Muscle layer of colon (tissue), 2 donors: ENCODE measurements around the gene TBC1D1.

Experiments used
- H3K27ac ChIP-seq: one replicate; pipeline ENCODE4 v1.7.0; 2013; ENCODE audit warnings: low read depth, mild to moderate bottlenecking, low read length, moderate library complexity
- H3K27me3 ChIP-seq, 2 donors: one replicate each; pipeline ENCODE4 v1.7.0; 2013; ENCODE audit warnings: low read length in 2 of 2, mild to moderate bottlenecking in 2 of 2; ENCODE audit not compliant: insufficient read depth in 2 of 2, control insufficient read depth in 1 of 2
- H3K36me3 ChIP-seq: one replicate; pipeline ENCODE4 v1.7.0; 2013; ENCODE audit warnings: mild to moderate bottlenecking, low read length; ENCODE audit not compliant: insufficient read depth
- H3K4me1 ChIP-seq: one replicate; pipeline ENCODE4 v1.7.0; 2013; ENCODE audit warnings: mild to moderate bottlenecking, low read length; ENCODE audit not compliant: insufficient read depth
- H3K4me3 ChIP-seq, 2 donors: one replicate each; pipeline ENCODE4 v1.7.0; 2013; ENCODE audit warnings: low read length in 2 of 2, low read depth in 1 of 2, mild to moderate bottlenecking in 1 of 2, moderate library complexity in 1 of 2
- H3K9ac ChIP-seq: one replicate; pipeline ENCODE4 v1.7.0; 2013; ENCODE audit warnings: low read length
- H3K9me3 ChIP-seq: one replicate; pipeline ENCODE4 v1.7.0; 2013; ENCODE audit warnings: mild to moderate bottlenecking, low read length
- donor health status: abdominal sarcoma.
- donor health status: Adenocarcinoma of cecum.

TBC1D1 gene

DNA sequence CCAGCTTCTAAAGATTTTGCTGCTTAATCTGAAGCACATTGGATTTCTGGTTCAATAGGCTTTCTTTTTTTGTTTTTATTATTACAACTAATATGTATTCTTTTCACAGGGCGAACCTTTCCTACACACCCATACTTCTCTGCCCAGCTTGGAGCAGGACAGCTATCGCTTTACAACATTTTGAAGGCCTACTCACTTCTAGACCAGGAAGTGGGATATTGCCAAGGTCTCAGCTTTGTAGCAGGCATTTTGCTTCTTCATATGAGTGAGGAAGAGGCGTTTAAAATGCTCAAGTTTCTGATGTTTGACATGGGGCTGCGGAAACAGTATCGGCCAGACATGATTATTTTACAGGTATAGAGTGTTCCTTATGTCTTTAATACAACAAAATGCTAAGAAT is 224.7 kb downstream of the TBC1D1 start:
- no peak overlapping the region for H3K27ac ChIP-seq
- H3K9ac ChIP-seq, result no peak overlapping the region
- H3K36me3 ChIP-seq, result peaks cover 29% of the 10 kb centered on the region
- H3K9me3 ChIP-seq, result no peaks in the 10 kb centered on the region
- H3K27me3 ChIP-seq, result no peaks in the 10 kb centered on the region
- H3K4me3 ChIP-seq, result no peak overlapping the region
- peaks cover 46% of the 10 kb centered on the region for H3K4me1 ChIP-seq

- peaks cover 37% of the 10 kb centered on the region for H3K4me1 ChIP-seq
- no peak overlapping the region for H3K9ac ChIP-seq
- H3K4me3 ChIP-seq, result no peak overlapping the region
- H3K36me3 ChIP-seq, result peaks cover 45% of the 10 kb centered on the region
- H3K27me3 ChIP-seq, result no peaks in the 10 kb centered on the region
- no peak overlapping the region for H3K27ac ChIP-seq
- no peaks in the 10 kb centered on the region for H3K9me3 ChIP-seq
Measured at GRCh38 chr4:38117591-38117990, 226.7 kb downstream of the TBC1D1 start.

DNA sequence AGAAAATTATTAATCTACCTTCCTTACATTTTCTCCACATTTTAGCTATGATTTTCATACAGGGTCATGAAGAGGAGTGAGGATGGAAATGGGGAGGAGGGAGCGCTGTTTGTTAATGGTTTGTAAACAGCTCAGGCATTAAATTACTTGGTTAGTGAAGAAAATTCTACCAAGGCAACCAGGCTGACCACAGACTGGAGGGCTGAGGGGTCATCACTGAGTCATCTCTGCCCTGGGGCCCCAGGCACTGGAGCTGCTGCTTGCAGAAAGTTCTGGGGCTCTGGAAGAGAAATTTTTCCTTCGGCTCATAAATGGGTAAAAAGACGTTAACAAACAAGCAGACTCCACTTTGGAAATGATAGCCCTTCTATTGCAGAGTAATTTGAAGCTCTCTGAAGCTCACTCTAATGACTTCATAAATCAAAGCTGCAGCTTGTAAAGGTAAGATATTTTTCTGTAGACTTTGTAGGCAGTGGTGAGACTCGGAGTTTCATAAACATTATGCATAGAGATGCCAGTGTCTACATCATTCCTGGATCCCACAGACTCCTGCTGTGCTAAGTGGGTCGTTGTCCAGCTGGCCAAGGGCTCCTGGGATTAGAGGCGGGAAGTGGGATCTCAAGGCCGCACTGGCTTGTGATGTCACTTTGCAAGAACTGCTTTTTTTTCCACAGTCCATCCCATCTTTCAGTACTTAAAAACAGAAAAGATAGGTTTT is 228.9 kb downstream of the TBC1D1 start:
- H3K9ac ChIP-seq, result no peak overlapping the region
- no peak overlapping the region for H3K27ac ChIP-seq
- H3K4me3 ChIP-seq, result no peak overlapping the region
- H3K27me3 ChIP-seq, result no peaks in the 10 kb centered on the region
- H3K36me3 ChIP-seq, result peaks cover 46% of the 10 kb centered on the region
- peaks cover 16% of the 10 kb centered on the region for H3K4me1 ChIP-seq
- H3K9me3 ChIP-seq, result no peaks in the 10 kb centered on the region

DNA sequence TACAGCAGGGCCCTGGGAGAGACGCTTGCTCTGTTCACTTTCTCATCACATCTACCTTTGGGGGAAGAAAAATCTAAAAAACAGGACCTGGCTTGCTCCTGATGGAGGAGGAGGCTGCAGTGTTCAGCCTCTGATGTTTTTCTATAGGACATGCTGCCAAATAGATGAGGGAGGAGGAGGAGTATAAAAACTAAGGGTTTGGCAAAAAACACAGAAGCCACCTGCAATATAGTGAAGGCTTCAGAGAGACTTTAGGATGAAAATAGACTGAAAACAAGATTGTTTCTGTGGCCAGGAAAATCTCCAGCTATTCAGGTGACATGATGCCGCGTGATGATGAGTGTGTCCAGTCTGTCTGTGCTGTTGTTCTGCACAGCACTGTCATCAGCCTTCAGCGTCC is 229.9 kb downstream of the TBC1D1 start:
- Histone ChIP-seq H3K36me3 (peaks cover 52% of the 10 kb centered on the region), H3K4me3 (no peak overlapping the region), H3K9me3 (no peaks in the 10 kb centered on the region), H3K4me1 (peaks cover 15% of the 10 kb centered on the region), H3K27ac (no peak overlapping the region), H3K27me3 (no peaks in the 10 kb centered on the region), H3K9ac (no peak overlapping the region)

GRCh38 chr4:38122060-38122459 is 231.2 kb downstream of the TBC1D1 start:
- H3K27me3 ChIP-seq, result no peaks in the 10 kb centered on the region
- no peak overlapping the region for H3K27ac ChIP-seq
- no peaks in the 10 kb centered on the region for H3K9me3 ChIP-seq
- peaks cover 15% of the 10 kb centered on the region for H3K4me1 ChIP-seq
- peaks cover 48% of the 10 kb centered on the region for H3K36me3 ChIP-seq
- H3K4me3 ChIP-seq, result no peak overlapping the region
- H3K9ac ChIP-seq, result no peak overlapping the region

DNA sequence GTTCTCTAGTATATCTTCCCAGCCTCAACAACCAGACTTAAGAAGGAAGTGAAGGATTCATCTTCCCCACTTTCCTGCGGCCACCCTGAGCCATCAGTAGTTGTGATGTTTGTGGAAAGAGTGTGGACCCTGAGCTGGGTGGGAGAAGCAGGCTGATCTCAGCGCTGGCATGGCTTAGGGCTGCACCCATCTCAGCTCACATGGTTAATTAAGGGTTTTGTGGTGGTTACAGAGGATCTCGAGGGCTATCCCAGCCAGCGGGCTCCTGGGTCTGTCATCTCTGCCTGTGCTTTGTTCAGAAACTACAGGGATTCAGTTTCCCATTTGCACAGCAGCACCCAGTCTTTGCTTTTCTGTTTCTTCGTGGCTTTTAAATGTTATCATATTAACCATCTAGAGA is 232.7 kb downstream of the TBC1D1 start:
- Histone ChIP-seq H3K9ac (no peak overlapping the region), H3K4me3 (no peak overlapping the region), H3K36me3 (peaks cover 52% of the 10 kb centered on the region), H3K4me1 (peaks cover 20% of the 10 kb centered on the region), H3K27ac (no peak overlapping the region), H3K9me3 (no peaks in the 10 kb centered on the region), H3K27me3 (no peaks in the 10 kb centered on the region)

DNA sequence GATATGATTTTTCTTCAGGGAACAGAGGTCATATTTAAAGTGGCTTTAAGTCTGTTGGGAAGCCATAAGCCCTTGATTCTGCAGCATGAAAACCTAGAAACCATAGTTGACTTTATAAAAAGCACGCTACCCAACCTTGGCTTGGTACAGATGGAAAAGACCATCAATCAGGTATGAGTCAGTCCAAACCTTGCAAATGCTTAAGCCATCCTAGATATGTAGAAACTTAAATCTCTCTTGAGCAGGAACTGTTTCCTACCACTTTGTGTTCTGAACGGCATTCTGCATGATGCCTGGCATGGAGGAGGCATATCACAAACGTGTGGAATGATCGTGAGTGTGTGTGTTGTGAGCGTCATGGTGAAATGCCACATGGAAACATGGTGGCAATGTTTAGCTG is 234.1 kb downstream of the TBC1D1 start:
- Histone ChIP-seq H3K4me1 (peaks cover 28% of the 10 kb centered on the region), H3K4me3 (no peak overlapping the region), H3K9me3 (no peaks in the 10 kb centered on the region), H3K27ac (no peak overlapping the region), H3K27me3 (no peaks in the 10 kb centered on the region), H3K36me3 (peaks cover 55% of the 10 kb centered on the region), H3K9ac (no peak overlapping the region)

GRCh38 chr4:38125816-38126215 is 234.9 kb downstream of the TBC1D1 start:
- Histone ChIP-seq H3K4me1 (peaks cover 26% of the 10 kb centered on the region), H3K9ac (no peak overlapping the region), H3K4me3 (no peak overlapping the region), H3K9me3 (no peaks in the 10 kb centered on the region), H3K27ac (no peak overlapping the region), H3K36me3 (peaks cover 47% of the 10 kb centered on the region), H3K27me3 (no peaks in the 10 kb centered on the region)

- no peak overlapping the region for H3K27ac ChIP-seq
- H3K9me3 ChIP-seq, result no peaks in the 10 kb centered on the region
- H3K36me3 ChIP-seq, result peaks cover 43% of the 10 kb centered on the region
- no peak overlapping the region for H3K4me3 ChIP-seq
- H3K9ac ChIP-seq, result no peak overlapping the region
- no peaks in the 10 kb centered on the region for H3K27me3 ChIP-seq
- H3K4me1 ChIP-seq, result peaks cover 54% of the 10 kb centered on the region
Measured at GRCh38 chr4:38128478-38129459, 237.9 kb downstream of the TBC1D1 start.

DNA sequence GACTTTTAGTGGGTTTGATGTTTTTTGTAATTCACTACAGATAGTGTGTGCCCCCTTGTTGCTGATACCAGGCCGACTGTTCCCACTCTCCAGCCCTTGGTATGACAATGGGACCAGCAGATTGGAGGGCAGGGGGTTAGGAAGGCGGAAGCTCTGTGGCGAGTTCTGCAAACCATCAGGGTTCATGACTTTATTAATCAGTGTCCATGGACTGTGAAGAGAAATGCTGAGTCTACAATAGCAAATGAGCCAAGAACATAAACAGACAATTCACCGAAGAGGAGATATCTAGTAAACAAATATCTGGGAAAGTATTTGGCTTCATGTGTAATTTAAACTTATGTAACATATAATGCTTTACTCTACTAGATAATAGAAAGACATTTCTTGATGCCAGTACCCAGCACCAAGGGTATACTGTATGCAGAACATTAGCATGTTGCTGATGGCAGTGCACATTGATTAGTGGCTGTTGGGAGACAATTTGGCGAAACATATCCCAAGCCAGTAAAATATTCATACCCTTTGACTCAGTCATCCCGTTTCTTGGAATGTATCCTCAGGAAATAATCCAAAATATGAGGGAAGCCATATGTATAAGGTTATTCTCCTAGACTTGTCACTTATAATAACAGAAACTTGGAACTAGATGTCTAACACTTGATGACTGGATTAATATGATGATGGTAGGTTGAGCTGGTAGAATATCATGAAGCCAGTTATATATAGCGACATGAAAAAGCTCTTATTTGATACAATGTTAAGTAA is 238.8 kb downstream of the TBC1D1 start:
- Histone ChIP-seq H3K27me3 (no peaks in the 10 kb centered on the region), H3K4me1 (peaks cover 56% of the 10 kb centered on the region), H3K9ac (no peak overlapping the region), H3K4me3 (no peak overlapping the region), H3K27ac (no peak overlapping the region), H3K36me3 (peaks cover 52% of the 10 kb centered on the region), H3K9me3 (no peaks in the 10 kb centered on the region)

DNA sequence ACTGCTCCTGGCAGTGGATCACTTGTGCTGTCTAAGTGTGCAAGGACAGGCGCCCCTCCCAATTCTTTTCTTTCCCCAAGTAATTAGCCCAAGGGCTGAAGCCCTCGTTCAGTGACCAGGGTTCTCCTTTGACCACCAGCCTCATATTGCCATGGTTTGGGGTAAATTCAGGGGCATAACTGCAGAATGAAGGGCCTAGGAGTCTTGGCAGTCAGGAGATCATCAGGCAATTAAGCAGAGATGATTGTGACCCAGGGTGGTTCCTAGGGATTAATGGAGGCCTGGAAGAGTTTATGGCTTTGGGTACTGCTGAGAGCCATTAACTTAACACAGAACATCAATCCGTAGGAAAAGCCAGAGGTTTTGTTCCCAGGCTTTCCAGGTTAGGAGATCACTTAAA is 240.0 kb downstream of the TBC1D1 start:
- H3K4me1 ChIP-seq, result peaks cover 56% of the 10 kb centered on the region
- H3K27me3 ChIP-seq, result no peaks in the 10 kb centered on the region
- no peak overlapping the region for H3K27ac ChIP-seq
- peaks cover 52% of the 10 kb centered on the region for H3K36me3 ChIP-seq
- no peak overlapping the region for H3K9ac ChIP-seq
- H3K4me3 ChIP-seq, result no peak overlapping the region
- no peaks in the 10 kb centered on the region for H3K9me3 ChIP-seq
